H1 (cell line): ENCODE measurements around the gene NDST3. TPM values are rescaled to one million over a fixed set of nuclear protein-coding genes. Genes with fewer than 3 reads are reported as not detected.

Experiments
- CTCF ChIA-PET: fragments of 300-600 bp; sonication (Branson Sonifier 250); formaldehyde crosslinking; loops from one replicate; lab custom pipeline; 2021; ENCODE audit not compliant: partially characterized antibody; lab: Charles Lee
- POLR2A ChIA-PET: fragments of 300-600 bp; sonication (Branson Sonifier 250); formaldehyde crosslinking; loops from one replicate; lab custom pipeline; 2021; ENCODE audit warnings: inconsistent platforms; ENCODE audit not compliant: partially characterized antibody; lab: Charles Lee
- DNase-seq, 2 experiments: peaks; one replicate each; pipeline versions ENCODE4 v3.0.0 to v3.0.0-alpha.2; 2010 to 2022; ENCODE audit warnings: low spot score in 2 of 2, low read depth in 1 of 2, mixed read lengths in 1 of 2
- FAIRE-seq: peaks from 2 replicates; lab custom pipeline; 2011; peaks lifted over from hg19 to GRCh38; lab: Jason Lieb, UNC
- H2AFZ ChIP-seq: 2 replicates; pipeline ENCODE4 v1.8.1; 2012; ENCODE audit warnings: low read length, inconsistent platforms
- H2AK5ac ChIP-seq: 2 replicates; pipeline ENCODE4 v1.6.1; 2013; ENCODE audit warnings: low read depth, low read length
- H2BK120ac ChIP-seq: replicated peaks from 2 replicates; pipeline ENCODE3; 2013; ENCODE audit warnings: low read depth, low read length, inconsistent platforms
- H2BK12ac ChIP-seq: 2 replicates; pipeline ENCODE4 v1.6.1; 2013; ENCODE audit warnings: low read depth, low read length
- H2BK15ac ChIP-seq: 2 replicates; pipeline ENCODE4 v1.6.1; 2013; ENCODE audit warnings: low read length
- H2BK20ac ChIP-seq: 2 replicates; pipeline ENCODE4 v1.6.1; 2013; ENCODE audit warnings: low read length
- H2BK5ac ChIP-seq: 2 replicates; pipeline ENCODE4 v1.6.1; 2013; ENCODE audit warnings: low read depth, low read length
- H3K14ac ChIP-seq: 2 replicates; pipeline ENCODE4 v1.6.1; 2013; ENCODE audit warnings: inconsistent platforms; ENCODE audit not compliant: insufficient read length
- H3K18ac ChIP-seq: 2 replicates; pipeline ENCODE4 v1.6.1; 2013; ENCODE audit warnings: low read length; ENCODE audit errors: extremely low read depth
- H3K23ac ChIP-seq: 2 replicates; pipeline ENCODE4 v1.6.1; 2013; ENCODE audit warnings: inconsistent platforms; ENCODE audit not compliant: insufficient read length
- H3K23me2 ChIP-seq: 2 replicates; pipeline ENCODE4 v1.6.1; 2013; ENCODE audit warnings: low read depth, low read length
- H3K27ac ChIP-seq: 2 replicates; pipeline ENCODE4 v1.6.1; 2011; ENCODE audit warnings: low read depth, low read length, inconsistent platforms
- H3K27me3 ChIP-seq, 4 experiments: replicated peaks in 1 of 4; 1 replicate in 1 of 4; 2 replicates in 3 of 4; pipeline versions ENCODE4 v1.6.1 to v1.8.1; 2011 to 2013; ENCODE audit warnings: low read length in 3 of 4, mild to moderate bottlenecking in 3 of 4, inconsistent platforms in 2 of 4, mixed read lengths in 2 of 4, moderate library complexity in 1 of 4; ENCODE audit not compliant: control insufficient read depth in 3 of 4, insufficient read depth in 3 of 4; ENCODE audit errors: extremely low read depth in 1 of 4
- H3K36me3 ChIP-seq, 4 experiments: 2 replicates each; pipeline versions ENCODE4 v1.6.1 to v1.8.1; 2011 to 2013; ENCODE audit warnings: mild to moderate bottlenecking in 4 of 4, low read length in 3 of 4, moderate library complexity in 2 of 4, control low read depth in 1 of 4, inconsistent platforms in 1 of 4; ENCODE audit not compliant: insufficient read depth in 4 of 4, control insufficient read depth in 2 of 4
- H3K4ac ChIP-seq: replicated peaks from 2 replicates; pipeline ENCODE3; 2013; ENCODE audit warnings: low read length, low read depth, mixed read lengths, inconsistent platforms; ENCODE audit not compliant: insufficient read length
- H3K4me1 ChIP-seq, 4 experiments: replicated peaks in 1 of 4; 1 replicate in 1 of 4; 2 replicates in 3 of 4; pipeline versions ENCODE4 v1.6.1 to v1.8.1; 2011 to 2013; ENCODE audit warnings: low read length in 3 of 4, inconsistent platforms in 2 of 4, mixed read lengths in 1 of 4; ENCODE audit not compliant: insufficient read depth in 4 of 4, control insufficient read depth in 3 of 4
- H3K4me2 ChIP-seq, 2 experiments: 2 replicates each; pipeline versions ENCODE4 v1.6.1 to v1.8.1; 2011 to 2013; ENCODE audit warnings: low read depth in 2 of 2, low read length in 2 of 2, control low read depth in 1 of 2, inconsistent platforms in 1 of 2, mild to moderate bottlenecking in 1 of 2; ENCODE audit not compliant: insufficient read depth in 1 of 2
- H3K4me3 ChIP-seq, 4 experiments: fragments of 200-600, 300-600 bp in 1 of 4; sonication (generic), shearing (Covaris generic), sonication (Bioruptor Twin) in 1 of 4; 2 replicates each; pipeline versions ENCODE4 v1.5.1 to v1.8.1; 2011 to 2016; ENCODE audit warnings: low read length in 4 of 4, low read depth in 3 of 4, control low read depth in 2 of 4, inconsistent platforms in 2 of 4, mild to moderate bottlenecking in 2 of 4, mixed read lengths in 1 of 4, moderate library complexity in 1 of 4; ENCODE audit not compliant: insufficient read depth in 2 of 4; ENCODE audit errors: extremely low read depth in 1 of 4
- H3K56ac ChIP-seq: replicated peaks from 2 replicates; pipeline ENCODE3; 2013; ENCODE audit warnings: low read depth, mild to moderate bottlenecking, mixed read lengths, low read length, inconsistent platforms; ENCODE audit not compliant: insufficient read length
- H3K79me1 ChIP-seq: 2 replicates; pipeline ENCODE4 v1.6.1; 2013; ENCODE audit warnings: low read depth, low read length, control low read depth
- H3K79me2 ChIP-seq, 2 experiments: 2 replicates each; pipeline versions ENCODE4 v1.6.1 to v1.8.1; 2012 to 2013; ENCODE audit warnings: low read length in 2 of 2, mild to moderate bottlenecking in 2 of 2, inconsistent platforms in 1 of 2; ENCODE audit not compliant: insufficient read depth in 2 of 2, control insufficient read depth in 1 of 2
- H3K9ac ChIP-seq, 4 experiments: replicated peaks in 1 of 4; 1 replicate in 1 of 4; 2 replicates in 3 of 4; pipeline versions ENCODE4 v1.6.1 to v1.8.1; 2011 to 2013; ENCODE audit warnings: low read depth in 3 of 4, low read length in 3 of 4, control low read depth in 2 of 4, mild to moderate bottlenecking in 2 of 4, moderate library complexity in 2 of 4, inconsistent platforms in 1 of 4; ENCODE audit errors: extremely low read depth in 1 of 4
- H3K9me3 ChIP-seq, 2 experiments: 2 replicates each; pipeline versions ENCODE4 v1.6.1 to v1.8.1; 2012 to 2013; ENCODE audit warnings: mild to moderate bottlenecking in 2 of 2, moderate library complexity in 2 of 2, control low read depth in 1 of 2, inconsistent platforms in 1 of 2, low read depth in 1 of 2, low read length in 1 of 2, mixed read lengths in 1 of 2; ENCODE audit not compliant: insufficient read depth in 2 of 2
- H4K20me1 ChIP-seq, 2 experiments: replicated peaks in 1 of 2; 2 replicates each; pipeline versions ENCODE3 to v1.8.1; 2011 to 2013; ENCODE audit warnings: inconsistent platforms in 2 of 2, low read length in 2 of 2, mild to moderate bottlenecking in 1 of 2; ENCODE audit not compliant: insufficient read depth in 2 of 2, control insufficient read depth in 1 of 2
- H4K5ac ChIP-seq: 2 replicates; pipeline ENCODE4 v1.6.1; 2013; ENCODE audit warnings: low read length, low read depth, mixed read lengths, inconsistent platforms; ENCODE audit not compliant: insufficient read length
- H4K8ac ChIP-seq: 2 replicates; pipeline ENCODE4 v1.8.0; 2013; ENCODE audit warnings: mild to moderate bottlenecking, moderate library complexity, low read length, inconsistent platforms; ENCODE audit not compliant: insufficient read depth; ENCODE audit errors: extremely low read depth
- H4K91ac ChIP-seq: replicated peaks from 2 replicates; pipeline ENCODE3; 2013; ENCODE audit warnings: low read length, mixed read lengths, inconsistent platforms; ENCODE audit not compliant: insufficient read length
- CEBPB ChIP-seq: IDR thresholded peaks from 2 replicates; pipeline ENCODE4 v1.6.1; 2012; ENCODE audit warnings: low read depth, low read length
- CREB1 ChIP-seq: IDR thresholded peaks from 2 replicates; pipeline ENCODE4 v1.6.1; 2012; ENCODE audit warnings: inconsistent platforms
- HDAC6 ChIP-seq: IDR thresholded peaks from one replicate; pipeline ENCODE4 v1.7.1; 2012; ENCODE audit warnings: low read depth, mild to moderate bottlenecking, inconsistent platforms, low read length, moderate library complexity
- KDM5A ChIP-seq: fragments of 200-600 bp; IDR thresholded peaks from 2 replicates; pipeline ENCODE4 v1.7.1; 2012; ENCODE audit warnings: mild to moderate bottlenecking, low read length, inconsistent platforms, mixed read lengths
- PHF8 ChIP-seq: fragments of 200-600 bp; sonication (generic); conservative IDR thresholded peaks from 2 replicates; pipeline ENCODE4 v1.7.1; 2012; ENCODE audit warnings: low read depth, mild to moderate bottlenecking, inconsistent platforms, low read length, moderate library complexity
- POU5F1 ChIP-seq: IDR thresholded peaks from 2 replicates; pipeline ENCODE4 v1.6.1; 2011; ENCODE audit warnings: low read depth, mild to moderate bottlenecking, low read length, moderate library complexity
- RBBP5 ChIP-seq: IDR thresholded peaks from 2 replicates; pipeline ENCODE4 v1.7.1; 2012; ENCODE audit warnings: low read depth, mild to moderate bottlenecking, inconsistent platforms, low read length, moderate library complexity, borderline replicate concordance
- RFX5 ChIP-seq: IDR thresholded peaks from 2 replicates; pipeline ENCODE4 v1.6.1; 2011; ENCODE audit warnings: low read depth, low read length, improper control_type of control experiment, borderline replicate concordance
- RNF2 ChIP-seq: fragments of 200-900, 300-1000 bp; sonication (generic); IDR thresholded peaks from 2 replicates; pipeline ENCODE4 v1.7.1; 2016; ENCODE audit warnings: borderline replicate concordance, low read depth, mild to moderate bottlenecking, antibody characterized with exemption, low read length; ENCODE audit not compliant: poor library complexity, severe bottlenecking; ENCODE audit errors: missing control alignments
- SIRT6 ChIP-seq: IDR thresholded peaks from one replicate; pipeline ENCODE4 v1.7.1; 2012; ENCODE audit warnings: low read length, inconsistent platforms
- TAF7 ChIP-seq: optimal IDR thresholded peaks from 2 replicates; pipeline ENCODE3; 2011; ENCODE audit warnings: low read depth, mild to moderate bottlenecking, inconsistent platforms, low read length, moderate library complexity, borderline replicate concordance
- TEAD4 ChIP-seq: IDR thresholded peaks from 2 replicates; pipeline ENCODE4 v1.6.1; 2012; ENCODE audit warnings: low read depth, low read length, inconsistent platforms, mixed read lengths
- ZNF274 ChIP-seq: IDR thresholded peaks from 2 replicates; pipeline ENCODE4 v1.7.0; 2012; ENCODE audit warnings: low read length, borderline replicate concordance; ENCODE audit errors: extremely low read depth
- WGBS, 2 experiments: shearing (Covaris generic) in 1 of 2; methylation state at CpG; one replicate each; pipeline versions ENCODE4 v1.1.6 to v1.1.7; 2013 to 2015; ENCODE audit warnings: low lambda C conversion rate in 2 of 2, mixed read lengths in 2 of 2, inconsistent platforms in 1 of 2, low coverage in 1 of 2, missing lambda C conversion rate in 1 of 2; ENCODE audit not compliant: insufficient replicate concordance in 2 of 2, insufficient coverage in 1 of 2, insufficient read length in 1 of 2; ENCODE audit errors: extremely low coverage in 1 of 2, missing lambda C conversion rate in 1 of 2; 5-methylcytosine and 5-hydroxymethylcytosine counted together
- polyA plus RNA-seq, 7 experiments: library from polyadenylated mRNA; depleted of rRNA in 3 of 7; stranded (reverse) in 5 of 7; unstranded in 2 of 7; fragments of >200 nt in 5 of 7; fragments of 200-250 nt in 2 of 7; gene quantifications; 1 replicate in 5 of 7; 2 replicates in 1 of 7; 4 replicates in 1 of 7; pipeline versions ENCODE4 v1.2.1 to v1.2.3, GENCODE V29; 2011 to 2013; ENCODE audit warnings: missing spikeins in 2 of 7, mixed read lengths in 2 of 7
- total RNA-seq: library from RNA; stranded (reverse); fragmentation: NEBNext Ultra II Directional; extraction: Animal tissue kit (Norgen Biotek cat#: 25700); gene quantifications from 2 replicates; pipeline ENCODE4 v1.2.1, GENCODE V29; 2021

NDST3 gene
- total and polyA plus RNA-seq, 2 of the 8 experiments (the other 6 are each of a cell fraction or from before 2014, with no cell fraction given): 0.35 to 0.60 TPM

GRCh38 chr4:118279920-118280432 is 245.7 kb downstream of the NDST3 start:
- Histone ChIP-seq H2AK5ac (no peak overlapping the region), H3K36me3 (peaks cover 0 to 33% (median 6%) of the 10 kb centered on the region in 4 experiments; a peak in 5 of 8 replicates), H3K4me2 (peak overlapping the region; percentile 83 to 97), H3K9me3 (no peaks in the 10 kb centered on the region), H3K23ac (no peak overlapping the region), H3K56ac (no peak overlapping the region), H2BK15ac (no peak overlapping the region), H3K14ac (no peak overlapping the region), H4K91ac (no peak overlapping the region), H4K20me1 (peaks cover 0 to 7% of the 10 kb centered on the region in 2 experiments), H4K8ac (no peak overlapping the region), H4K5ac (no peak overlapping the region), H2AFZ (no peak overlapping the region), H3K27me3 (no peaks in the 10 kb centered on the region), H3K4me1 (peaks cover 0 to 8% (median 0%) of the 10 kb centered on the region in 4 experiments; a peak in 2 of 7 replicates), H2BK12ac (no peak overlapping the region), H3K4ac (no peak overlapping the region), H3K4me3 (peak overlapping the region; percentile 83 to 100 (median 96)), H3K9ac (peak overlapping the region in 3 of 4 experiments; percentile 39 to 83 (median 49); a peak in 4 of 7 replicates), H2BK20ac (no peak overlapping the region), H2BK120ac (no peak overlapping the region), H2BK5ac (no peak overlapping the region), H3K18ac (no peak overlapping the region), H3K79me1 (no peaks in the 10 kb centered on the region; the same call in 1 of the 2 replicates), H3K27ac (no peak overlapping the region), H3K23me2 (peaks cover 2% of the 10 kb centered on the region), H3K79me2 (peaks cover 0 to 14% of the 10 kb centered on the region in 2 experiments; a peak in 3 of 4 replicates)
- ChIA-PET POLR2A (interaction anchor here (1.0 to 1.2 kb wide), 3 partner anchors 9 to 75 kb away, joined by 3 to 6 read pairs (median 6); partner anchors contain the start of gene PRSS12), CTCF (interaction anchor here (0.9 to 2.6 kb wide), 2 partner anchors 71 to 74 kb away, joined by 4 to 9 read pairs; partner anchors contain the start of gene PRSS12)
- WGBS, 2 experiments: 36% methylated on average over 2 of the region's 2 CpGs; no CpG with 5 or more reads in 1 of the 2 experiments
- no peak for FAIRE-seq
- no peak for DNase-seq
- TF ChIP-seq ZNF274 (no peak), HDAC6 (no peak), TAF7 (no peak), SIRT6 (no peak), RBBP5 (no peak), CEBPB (no peak), PHF8 (no peak), CREB1 (no peak), RFX5 (no peak), TEAD4 (no peak), POU5F1 (no peak), RNF2 (no peak), KDM5A (no peak)
